H9 (cell line): ENCODE data around the gene NRG2. TPM values are rescaled to one million over a fixed set of nuclear protein-coding genes. Genes with fewer than 3 reads are reported as not detected.
A peak's percentile ranks its signal among the peaks of the same experiment; 100 is the strongest.

Experiments used
- DNase-seq: peaks from one replicate; pipeline ENCODE4 v3.0.0-alpha.2; 2017
- H2AFZ ChIP-seq: one replicate; pipeline ENCODE4 v1.6.1; 2013; ENCODE audit warnings: mild to moderate bottlenecking, low read length, control low read depth, moderate library complexity
- H2AK5ac ChIP-seq: 2 replicates; pipeline ENCODE4 v1.6.1; 2013; ENCODE audit warnings: low read length, control low read depth, mixed read lengths; ENCODE audit not compliant: insufficient read length
- H2BK120ac ChIP-seq: one replicate; pipeline ENCODE4 v1.6.1; 2013; ENCODE audit warnings: low read depth, mild to moderate bottlenecking, low read length, control low read depth, inconsistent platforms; ENCODE audit not compliant: poor library complexity, severe bottlenecking
- H2BK12ac ChIP-seq: 2 replicates; pipeline ENCODE4 v1.6.1; 2013; ENCODE audit warnings: low read length, control low read depth, mixed read lengths, low read depth; ENCODE audit not compliant: insufficient read length
- H2BK15ac ChIP-seq: 2 replicates; pipeline ENCODE4 v1.6.1; 2013; ENCODE audit warnings: low read depth, low read length, control low read depth
- H2BK20ac ChIP-seq: one replicate; pipeline ENCODE4 v1.6.1; 2013; ENCODE audit warnings: low read depth, mild to moderate bottlenecking, low read length, control low read depth, inconsistent platforms; ENCODE audit not compliant: poor library complexity, severe bottlenecking
- H2BK5ac ChIP-seq: 2 replicates; pipeline ENCODE4 v1.6.1; 2013; ENCODE audit warnings: low read length, control low read depth, mixed read lengths; ENCODE audit not compliant: insufficient read length
- H3K14ac ChIP-seq: 2 replicates; pipeline ENCODE4 v1.6.1; 2013; ENCODE audit warnings: low read length, control low read depth; ENCODE audit not compliant: insufficient read depth
- H3K18ac ChIP-seq: 2 replicates; pipeline ENCODE4 v1.6.1; 2013; ENCODE audit warnings: low read depth, mild to moderate bottlenecking, mixed read lengths, low read length, control low read depth; ENCODE audit not compliant: insufficient read length
- H3K23ac ChIP-seq: 2 replicates; pipeline ENCODE4 v1.6.1; 2013; ENCODE audit warnings: low read length, control low read depth, mixed read lengths, low read depth; ENCODE audit not compliant: insufficient read length
- H3K23me2 ChIP-seq: 2 replicates; pipeline ENCODE4 v1.6.1; 2013; ENCODE audit warnings: low read depth, mild to moderate bottlenecking, mixed read lengths, low read length, control low read depth; ENCODE audit not compliant: insufficient read length, poor library complexity, severe bottlenecking
- H3K27ac ChIP-seq: 2 replicates; pipeline ENCODE4 v1.5.1; 2013; ENCODE audit warnings: low read length, control low read depth, mixed read lengths, low read depth; ENCODE audit not compliant: insufficient read length
- H3K27me3 ChIP-seq: 2 replicates; pipeline ENCODE4 v1.6.1; 2013; ENCODE audit warnings: low read length, control low read depth, inconsistent platforms; ENCODE audit not compliant: insufficient read depth
- H3K4ac ChIP-seq: 2 replicates; pipeline ENCODE4 v1.6.1; 2013; ENCODE audit warnings: low read depth, mild to moderate bottlenecking, control low read depth, inconsistent platforms, low read length, moderate library complexity
- H3K4me1 ChIP-seq: 2 replicates; pipeline ENCODE4 v1.6.1; 2013; ENCODE audit warnings: low read length, control low read depth, inconsistent platforms; ENCODE audit not compliant: insufficient read depth
- H3K4me2 ChIP-seq: 2 replicates; pipeline ENCODE4 v1.6.1; 2013; ENCODE audit warnings: low read length, control low read depth, mixed read lengths; ENCODE audit not compliant: insufficient read length, insufficient read depth
- H3K56ac ChIP-seq: 2 replicates; pipeline ENCODE4 v1.6.1; 2013; ENCODE audit warnings: low read depth, mild to moderate bottlenecking, mixed read lengths, low read length, control low read depth; ENCODE audit not compliant: insufficient read length
- H3K79me1 ChIP-seq: 2 replicates; pipeline ENCODE4 v1.6.1; 2013; ENCODE audit warnings: low read depth, mild to moderate bottlenecking, moderate library complexity, low read length, control low read depth, inconsistent platforms; ENCODE audit not compliant: insufficient read depth, poor library complexity, severe bottlenecking
- H3K79me2 ChIP-seq: 2 replicates; pipeline ENCODE4 v1.6.1; 2013; ENCODE audit warnings: low read length, control low read depth, inconsistent platforms; ENCODE audit not compliant: insufficient read depth
- H3K9ac ChIP-seq: 2 replicates; pipeline ENCODE4 v1.6.1; 2013; ENCODE audit warnings: low read length, control low read depth, mixed read lengths; ENCODE audit not compliant: insufficient read length; ENCODE audit errors: extremely low read depth
- H3K9me3 ChIP-seq: one replicate; pipeline ENCODE4 v1.6.1; 2013; ENCODE audit warnings: low read depth, low read length, inconsistent platforms; ENCODE audit not compliant: control insufficient read depth
- H3T11ph ChIP-seq: one replicate; pipeline ENCODE4 v1.6.1; 2013; ENCODE audit warnings: mild to moderate bottlenecking, low read length, control low read depth, inconsistent platforms
- H4K20me1 ChIP-seq: one replicate; pipeline ENCODE4 v1.6.1; 2013; ENCODE audit not compliant: control insufficient read depth, insufficient read length, insufficient read depth
- H4K5ac ChIP-seq: 2 replicates; pipeline ENCODE4 v1.6.1; 2013; ENCODE audit warnings: low read depth, mild to moderate bottlenecking, mixed read lengths, low read length, control low read depth; ENCODE audit not compliant: insufficient read length
- H4K8ac ChIP-seq: replicated peaks from 2 replicates; pipeline ENCODE4 v1.6.1; 2013; ENCODE audit warnings: low read length, control low read depth, mixed read lengths, low read depth; ENCODE audit not compliant: insufficient read length
- H4K91ac ChIP-seq: 2 replicates; pipeline ENCODE4 v1.6.1; 2013; ENCODE audit warnings: low read depth, mild to moderate bottlenecking, moderate library complexity, mixed read lengths, low read length, control low read depth; ENCODE audit not compliant: insufficient read length
- H3K27ac Mint-ChIP-seq, 3 experiments: 2 replicates in 2 of 3; 3 replicates in 1 of 3; pipeline ENCODE4 v1.8.0; 2020 to 2021; ENCODE audit warnings: mixed read lengths in 3 of 3, mild to moderate bottlenecking in 1 of 3, moderate library complexity in 1 of 3
- H3K27me3 Mint-ChIP-seq: 2 replicates; pipeline ENCODE4 v1.8.0; 2021; ENCODE audit warnings: low read depth, mild to moderate bottlenecking, moderate library complexity, mixed read lengths
- H3K36me3 Mint-ChIP-seq, 3 experiments: 2 replicates in 2 of 3; 3 replicates in 1 of 3; pipeline ENCODE4 v1.8.0; 2020 to 2021; ENCODE audit warnings: low read depth in 3 of 3, mixed read lengths in 3 of 3; ENCODE audit not compliant: insufficient read depth in 1 of 3
- H3K4me1 Mint-ChIP-seq, 2 experiments: 2 replicates each; pipeline ENCODE4 v1.8.0; 2020; ENCODE audit warnings: mixed read lengths in 2 of 2
- H3K4me3 Mint-ChIP-seq, 2 experiments: 2 replicates in 1 of 2; 3 replicates in 1 of 2; pipeline ENCODE4 v1.8.0; 2020 to 2021; ENCODE audit warnings: mild to moderate bottlenecking in 2 of 2, mixed read lengths in 2 of 2, moderate library complexity in 1 of 2
- H3K9me3 Mint-ChIP-seq, 2 experiments: 2 replicates in 1 of 2; 3 replicates in 1 of 2; pipeline ENCODE4 v1.8.0; 2020; ENCODE audit warnings: mild to moderate bottlenecking in 2 of 2, mixed read lengths in 2 of 2, moderate library complexity in 1 of 2
- WGBS: extraction: QIAGEN DNeasy Blood & Tissue Kit; methylation state at CpG from one replicate; pipeline ENCODE4 v1.1.7; 2013; ENCODE audit warnings: missing lambda C conversion rate, low lambda C conversion rate, mixed read lengths; ENCODE audit not compliant: insufficient read length; ENCODE audit errors: extremely low coverage; 5-methylcytosine and 5-hydroxymethylcytosine counted together
- total RNA-seq: library from RNA; stranded (reverse); gene quantifications from 2 replicates; pipeline ENCODE4 v1.2.1, GENCODE V29; 2021
- TF ChIP-seq, protein P1 (sequence below): fragments of 200-600 bp; sonication (generic); conservative IDR thresholded peaks from 3 replicates; pipeline ENCODE4 v1.8.0; 2021; ENCODE audit warnings: antibody characterized with exemption, mild to moderate bottlenecking

NRG2 gene
- total RNA-seq, 1 experiment from 2014 or later: not detected

DNA sequence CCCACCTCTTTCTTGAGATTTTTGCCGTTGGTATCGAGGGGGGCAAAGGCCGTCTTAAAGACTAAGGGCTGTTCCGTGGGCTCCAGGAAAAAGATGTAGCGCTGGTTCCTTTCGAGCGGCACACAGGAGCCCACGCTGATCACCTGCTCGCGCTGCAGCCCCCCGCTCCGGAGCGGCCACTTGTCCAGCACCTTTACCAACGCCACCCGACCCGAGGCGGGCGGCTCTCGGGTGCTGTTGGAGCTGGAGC lies 781 bp downstream of the NRG2 start:
- Histone ChIP-seq H3K23ac (no peak overlapping the region), H2BK15ac (no peak overlapping the region), H3K18ac (no peak overlapping the region), H4K8ac (no peak overlapping the region), H3K27ac (no peak overlapping the region), H4K20me1 (no peaks in the 10 kb centered on the region), H3K9ac (no peak overlapping the region), H3K4me1 (no peaks in the 10 kb centered on the region), H3T11ph (no peak overlapping the region), H2AFZ (no peak overlapping the region), H2BK12ac (no peak overlapping the region), H3K9me3 (no peaks in the 10 kb centered on the region), H3K79me1 (no peaks in the 10 kb centered on the region), H2BK20ac (no peak overlapping the region), H3K4me2 (peak overlapping the region; percentile 42), H3K23me2 (peaks cover 13% of the 10 kb centered on the region), H3K56ac (no peak overlapping the region), H2AK5ac (no peak overlapping the region), H3K79me2 (no peaks in the 10 kb centered on the region), H2BK120ac (no peak overlapping the region), H3K27me3 (peaks cover 29% of the 10 kb centered on the region; the same call in 1 of the 2 replicates), H3K4ac (no peak overlapping the region), H2BK5ac (no peak overlapping the region), H3K14ac (no peak overlapping the region; the same call in 1 of the 2 replicates), H4K5ac (no peak overlapping the region), H4K91ac (no peak overlapping the region)
- Mint-ChIP-seq H3K4me3 (peak overlapping the region; percentile 65 to 83), H3K27me3 (peaks cover 95% of the 10 kb centered on the region), H3K4me1 (peaks cover 15 to 25% of the 10 kb centered on the region in 2 experiments), H3K36me3 (peaks cover 0 to 2% (median 0%) of the 10 kb centered on the region in 3 experiments; a peak in 1 of 7 replicates), H3K27ac (no peak overlapping the region), H3K9me3 (peaks cover 0 to 4% of the 10 kb centered on the region in 2 experiments; a peak in 2 of 5 replicates)
- WGBS: no CpG with 5 or more reads among the region's 19 CpGs
- TF ChIP-seq, protein P1, sequence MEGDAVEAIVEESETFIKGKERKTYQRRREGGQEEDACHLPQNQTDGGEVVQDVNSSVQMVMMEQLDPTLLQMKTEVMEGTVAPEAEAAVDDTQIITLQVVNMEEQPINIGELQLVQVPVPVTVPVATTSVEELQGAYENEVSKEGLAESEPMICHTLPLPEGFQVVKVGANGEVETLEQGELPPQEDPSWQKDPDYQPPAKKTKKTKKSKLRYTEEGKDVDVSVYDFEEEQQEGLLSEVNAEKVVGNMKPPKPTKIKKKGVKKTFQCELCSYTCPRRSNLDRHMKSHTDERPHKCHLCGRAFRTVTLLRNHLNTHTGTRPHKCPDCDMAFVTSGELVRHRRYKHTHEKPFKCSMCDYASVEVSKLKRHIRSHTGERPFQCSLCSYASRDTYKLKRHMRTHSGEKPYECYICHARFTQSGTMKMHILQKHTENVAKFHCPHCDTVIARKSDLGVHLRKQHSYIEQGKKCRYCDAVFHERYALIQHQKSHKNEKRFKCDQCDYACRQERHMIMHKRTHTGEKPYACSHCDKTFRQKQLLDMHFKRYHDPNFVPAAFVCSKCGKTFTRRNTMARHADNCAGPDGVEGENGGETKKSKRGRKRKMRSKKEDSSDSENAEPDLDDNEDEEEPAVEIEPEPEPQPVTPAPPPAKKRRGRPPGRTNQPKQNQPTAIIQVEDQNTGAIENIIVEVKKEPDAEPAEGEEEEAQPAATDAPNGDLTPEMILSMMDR: no peak
- no peak for DNase-seq
